Measurements from ENCODE around the gene ESPL1. TPM values are rescaled to one million over a fixed set of nuclear protein-coding genes. Genes with fewer than 3 reads are reported as not detected.

Gene ESPL1
- total and polyA plus RNA-seq, 7 donors, result under 0.01 to 7.6 (median 1.9) TPM

DNA sequence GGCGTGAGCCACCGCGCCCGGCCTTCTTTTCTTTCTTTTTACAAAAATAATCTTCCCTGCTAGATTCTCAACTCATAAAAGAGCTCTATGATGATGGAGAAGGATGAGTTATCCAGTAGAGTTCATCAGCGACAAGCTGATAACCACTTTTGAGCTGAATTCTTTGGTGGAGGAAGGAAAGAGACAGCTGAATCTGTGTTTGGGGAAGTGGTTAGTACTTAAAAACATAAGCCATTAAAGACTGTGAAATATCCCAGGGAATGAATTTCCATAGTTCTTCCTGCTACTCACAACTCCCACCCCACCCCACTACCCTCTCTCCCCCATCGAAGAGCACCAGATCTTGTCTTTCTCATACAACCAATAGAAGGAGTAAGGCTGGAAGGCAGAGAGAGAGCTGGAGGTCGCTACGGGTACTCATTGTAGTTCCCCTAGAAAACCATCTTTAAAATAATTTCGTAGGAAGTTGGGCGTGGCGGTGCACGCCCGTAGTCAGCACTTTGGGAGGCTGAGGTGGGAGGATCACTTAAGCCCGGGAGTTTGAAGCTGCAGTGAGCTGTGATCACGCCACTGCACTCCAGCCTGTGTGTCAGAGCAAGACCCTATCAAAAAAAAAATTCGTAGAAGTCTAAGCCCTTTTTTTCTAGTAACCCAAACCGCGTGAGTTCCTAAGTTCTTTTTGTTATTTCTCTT lies 647 bp upstream of the ESPL1 start:
- TF ChIP-seq POLR2AphosphoS5 (IDR thresholded peaks at IDR 0.05), result no peak
- TF ChIP-seq EP300 (IDR thresholded peaks at IDR 0.05), result no peak
- intact Hi-C loops (cut with DNase I), result no loop called here
- H3K4me3 ChIP-seq, result peak overlapping the region; percentile 38 to 60 (median 56)
- no peaks in the 10 kb centered on the region for H3K9me3 ChIP-seq
- no peaks in the 10 kb centered on the region for H3K27me3 ChIP-seq
- H3K27ac ChIP-seq, result peak overlapping the region in 3 of 4 donors; percentile 35 to 63 (median 61)
- no peak for DNase-seq
- H3K36me3 ChIP-seq, result no peaks in the 10 kb centered on the region
- WGBS, 2 donors, result 31 to 35% methylated on average over 18 of the region's 18 CpGs
- peaks cover 0 to 15% (median 8%) of the 10 kb centered on the region in 4 donors for H3K4me1 ChIP-seq

DNA sequence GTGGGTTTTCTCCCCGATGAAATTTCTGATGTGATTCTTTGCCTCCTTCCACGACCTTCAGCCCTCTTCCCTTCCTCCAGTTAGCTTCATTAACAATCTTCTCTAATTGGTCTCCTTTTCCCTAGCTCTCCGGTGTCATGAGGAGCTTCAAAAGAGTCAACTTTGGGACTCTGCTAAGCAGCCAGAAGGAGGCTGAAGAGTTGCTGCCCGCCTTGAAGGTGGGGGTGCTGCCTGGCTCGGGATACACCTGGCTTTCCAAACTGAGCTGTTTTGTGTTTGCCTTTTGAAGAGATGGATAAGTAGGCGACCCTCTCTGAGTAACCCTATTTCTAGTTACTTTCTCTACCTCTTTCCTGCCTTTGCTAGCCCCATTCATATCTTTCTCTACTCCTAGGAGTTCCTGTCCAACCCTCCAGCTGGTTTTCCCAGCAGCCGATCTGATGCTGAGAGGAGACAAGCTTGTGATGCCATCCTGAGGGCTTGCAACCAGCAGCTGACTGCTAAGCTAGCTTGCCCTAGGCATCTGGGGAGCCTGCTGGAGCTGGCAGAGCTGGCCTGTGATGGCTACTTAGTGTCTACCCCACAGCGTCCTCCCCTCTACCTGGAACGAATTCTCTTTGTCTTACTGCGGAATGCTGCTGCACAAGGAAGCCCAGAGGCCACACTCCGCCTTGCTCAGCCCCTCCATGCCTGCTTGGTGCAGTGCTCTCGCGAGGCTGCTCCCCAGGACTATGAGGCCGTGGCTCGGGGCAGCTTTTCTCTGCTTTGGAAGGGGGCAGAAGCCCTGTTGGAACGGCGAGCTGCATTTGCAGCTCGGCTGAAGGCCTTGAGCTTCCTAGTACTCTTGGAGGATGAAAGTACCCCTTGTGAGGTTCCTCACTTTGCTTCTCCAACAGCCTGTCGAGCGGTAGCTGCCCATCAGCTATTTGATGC lies 797 bp downstream of the ESPL1 start:
- no peaks in the 10 kb centered on the region for H3K36me3 ChIP-seq
- TF ChIP-seq EP300 (IDR thresholded peaks at IDR 0.05) (no peak), POLR2AphosphoS5 (IDR thresholded peaks at IDR 0.05) (no peak), CTCF (IDR thresholded peaks at IDR 0.05) (no peak), POLR2A (IDR thresholded peaks at IDR 0.05) (no peak)
- peaks cover 0 to 15% (median 8%) of the 10 kb centered on the region in 4 donors for H3K4me1 ChIP-seq
- H3K4me3 ChIP-seq, result peak overlapping the region in 3 of 4 donors; percentile 55 to 60 (median 58)
- intact Hi-C loops (cut with DNase I), result loop anchor here (1.0 kb wide), 1 partner anchor 56 kb away; no protein-coding TSS in a partner anchor
- no peaks in the 10 kb centered on the region for H3K27me3 ChIP-seq
- no peak for DNase-seq
- peak overlapping the region in 2 of 4 donors; percentile 61 to 63 for H3K27ac ChIP-seq
- H3K9me3 ChIP-seq, result no peaks in the 10 kb centered on the region
- 66% methylated on average over 20 of the region's 20 CpGs for WGBS, 2 donors

DNA sequence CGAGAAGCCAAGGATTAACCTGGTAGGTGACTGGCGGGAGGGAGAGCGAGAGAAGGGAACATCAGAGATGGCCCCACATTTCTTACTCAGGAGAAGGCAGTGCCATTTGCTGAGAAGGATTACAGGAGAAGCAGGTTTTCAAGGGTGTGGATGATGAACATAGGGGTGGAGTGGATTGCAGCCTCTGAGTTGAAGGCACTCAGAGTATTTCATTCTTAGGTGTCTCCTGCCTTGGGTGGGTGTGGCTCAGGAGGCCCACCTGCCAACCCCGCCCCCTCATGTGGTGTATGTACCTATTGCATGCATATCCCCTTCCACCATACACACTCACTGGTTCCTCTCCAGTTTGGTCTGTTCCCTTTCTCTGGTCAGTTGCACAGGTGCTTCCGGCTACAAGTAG lies 6.3 kb downstream of the ESPL1 start:
- no peaks in the 10 kb centered on the region for H3K36me3 ChIP-seq
- no peak overlapping the region for H3K4me3 ChIP-seq
- H3K27me3 ChIP-seq, result no peaks in the 10 kb centered on the region
- H3K4me1 ChIP-seq, result no peaks in the 10 kb centered on the region
- DNase-seq, result no peak
- H3K9me3 ChIP-seq, result no peaks in the 10 kb centered on the region
- H3K27ac ChIP-seq, result no peak overlapping the region
- TF ChIP-seq EP300 (IDR thresholded peaks at IDR 0.05) (no peak), POLR2A (IDR thresholded peaks at IDR 0.05) (no peak), POLR2AphosphoS5 (IDR thresholded peaks at IDR 0.05) (no peak), CTCF (IDR thresholded peaks at IDR 0.05) (no peak)
- intact Hi-C loops (cut with DNase I), result no loop called here
- WGBS, 2 donors, result 97 to 98% methylated on average over 5 of the region's 5 CpGs

DNA sequence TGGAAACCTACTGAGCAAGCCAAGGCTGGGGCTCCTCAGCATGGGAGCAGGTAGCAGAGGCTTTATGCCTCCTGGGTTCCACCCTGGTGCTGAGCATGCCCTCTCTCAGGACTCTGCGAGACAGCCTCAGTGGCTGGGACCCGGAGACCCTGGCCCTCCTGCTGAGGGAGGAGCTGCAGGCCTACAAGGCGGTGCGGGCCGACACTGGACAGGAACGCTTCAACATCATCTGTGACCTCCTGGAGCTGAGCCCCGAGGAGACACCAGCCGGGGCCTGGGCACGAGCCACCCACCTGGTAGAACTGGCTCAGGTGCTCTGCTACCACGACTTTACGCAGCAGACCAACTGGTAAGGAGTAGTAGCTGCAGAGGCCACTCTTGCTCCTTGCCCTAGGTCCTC lies 8.4 kb downstream of the ESPL1 start:
- no peaks in the 10 kb centered on the region for H3K4me1 ChIP-seq
- intact Hi-C loops (cut with DNase I), result no loop called here
- 96% methylated on average over 11 of the region's 11 CpGs for WGBS, 2 donors
- H3K9me3 ChIP-seq, result no peaks in the 10 kb centered on the region
- H3K27ac ChIP-seq, result no peak overlapping the region
- H3K4me3 ChIP-seq, result no peak overlapping the region
- DNase-seq, result no peak
- H3K36me3 ChIP-seq, result no peaks in the 10 kb centered on the region
- no peaks in the 10 kb centered on the region for H3K27me3 ChIP-seq
- TF ChIP-seq EP300 (IDR thresholded peaks at IDR 0.05) (no peak), CTCF (IDR thresholded peaks at IDR 0.05) (no peak), POLR2A (IDR thresholded peaks at IDR 0.05) (no peak), POLR2AphosphoS5 (IDR thresholded peaks at IDR 0.05) (no peak)

- Histone ChIP-seq H3K4me1 (no peaks in the 10 kb centered on the region), H3K4me3 (no peak overlapping the region), H3K27ac (no peak overlapping the region), H3K36me3 (no peaks in the 10 kb centered on the region), H3K9me3 (no peaks in the 10 kb centered on the region), H3K27me3 (no peaks in the 10 kb centered on the region)
- intact Hi-C loops (cut with DNase I), result no loop called here
- TF ChIP-seq POLR2A (IDR thresholded peaks at IDR 0.05) (no peak), POLR2AphosphoS5 (IDR thresholded peaks at IDR 0.05) (no peak), CTCF (IDR thresholded peaks at IDR 0.05) (no peak), EP300 (IDR thresholded peaks at IDR 0.05) (no peak)
- no peak for DNase-seq
- 95 to 96% methylated on average over 9 of the region's 9 CpGs for WGBS, 2 donors
Measured at GRCh38 chr12:53277981-53278380, 9.9 kb downstream of the ESPL1 start.

All from sigmoid colon (tissue), 7 donors.